Measurements from ENCODE around the gene FAM3D.

Gene FAM3D

DNA sequence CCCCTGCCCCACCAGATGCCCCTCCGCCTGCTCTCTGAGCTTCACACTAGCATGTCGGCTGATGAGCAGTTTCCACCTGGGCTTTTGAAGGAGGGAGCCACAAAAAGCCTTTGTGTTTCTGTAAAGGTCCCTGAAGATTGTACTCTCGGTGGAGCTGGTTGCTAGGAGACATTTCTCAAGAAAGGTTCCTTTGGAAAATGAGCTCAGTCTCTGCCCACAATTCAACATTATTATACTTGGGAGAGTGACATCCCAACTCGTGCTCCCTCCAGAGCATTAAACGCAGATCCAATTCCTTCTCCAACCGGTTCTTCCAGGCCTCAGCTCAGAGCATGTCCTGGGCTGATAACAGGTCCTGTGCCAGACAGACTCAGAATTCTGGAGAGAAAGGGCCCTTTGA is 62.5 kb downstream of the FAM3D start:
- peaks cover 3% of the 10 kb centered on the region for H3K4me1 ChIP-seq (ENCODE audit: control insufficient read depth, insufficient read depth, low read depth, low read length)
- no peak overlapping the region for H2BK15ac ChIP-seq (ENCODE audit: low read depth, poor library complexity, severe bottlenecking)
- no peak overlapping the region for H2AFZ ChIP-seq (ENCODE audit: low read depth, low read length)
- no peaks in the 10 kb centered on the region for H3K36me3 ChIP-seq (ENCODE audit: control insufficient read depth in 1 of 2, insufficient read depth in 2 of 2, low read depth in 1 of 2, low read length in 2 of 2)
- H3K23ac ChIP-seq (ENCODE audit: low read length in 2 of 2) = no peak overlapping the region
- H2BK120ac ChIP-seq (ENCODE audit: low read depth, low read length) = no peak overlapping the region
- no peak overlapping the region for H2BK12ac ChIP-seq (ENCODE audit: low read length in 2 of 2)
- DNase-seq = no peak
- H3K14ac ChIP-seq (ENCODE audit: low read length in 2 of 2) = no peak overlapping the region
- no peak overlapping the region for H3K18ac ChIP-seq (ENCODE audit: low read depth in 1 of 2, low read length in 2 of 2)
- WGBS = 87% methylated on average over 6 of the region's 6 CpGs
- H3K4ac ChIP-seq (ENCODE audit: low read depth in 1 of 2, low read length in 2 of 2) = no peak overlapping the region
- no peak overlapping the region for H3K4me3 ChIP-seq (ENCODE audit: insufficient read depth in 1 of 2, low read depth in 1 of 2, low read length in 2 of 2)
- H3K9ac ChIP-seq (ENCODE audit: low read length) = no peak overlapping the region
- no peak overlapping the region for H4K91ac ChIP-seq (ENCODE audit: low read length)
- H3K27ac ChIP-seq (ENCODE audit: low read length, poor library complexity, severe bottlenecking) = no peak overlapping the region
- H3K79me1 ChIP-seq (replicated peaks; ENCODE audit: low read length, poor library complexity, severe bottlenecking) = no peaks in the 10 kb centered on the region
- H3K27me3 ChIP-seq (ENCODE audit: control insufficient read depth in 1 of 2, insufficient read depth in 1 of 2, low read length in 2 of 2) = peaks cover 62 to 67% of the 10 kb centered on the region in 2 experiments
- no peak overlapping the region for H2BK5ac ChIP-seq (ENCODE audit: low read depth, low read length, poor library complexity, severe bottlenecking)
- H4K8ac ChIP-seq (ENCODE audit: low read length) = no peak overlapping the region
- no peak overlapping the region for H3K4me2 ChIP-seq (ENCODE audit: low read length, poor library complexity, severe bottlenecking)
- peaks cover 7% of the 10 kb centered on the region for H3K9me3 ChIP-seq (ENCODE audit: control insufficient read depth, low read length)
- no peak overlapping the region for H2AK5ac ChIP-seq (ENCODE audit: low read length, severe bottlenecking)

DNA sequence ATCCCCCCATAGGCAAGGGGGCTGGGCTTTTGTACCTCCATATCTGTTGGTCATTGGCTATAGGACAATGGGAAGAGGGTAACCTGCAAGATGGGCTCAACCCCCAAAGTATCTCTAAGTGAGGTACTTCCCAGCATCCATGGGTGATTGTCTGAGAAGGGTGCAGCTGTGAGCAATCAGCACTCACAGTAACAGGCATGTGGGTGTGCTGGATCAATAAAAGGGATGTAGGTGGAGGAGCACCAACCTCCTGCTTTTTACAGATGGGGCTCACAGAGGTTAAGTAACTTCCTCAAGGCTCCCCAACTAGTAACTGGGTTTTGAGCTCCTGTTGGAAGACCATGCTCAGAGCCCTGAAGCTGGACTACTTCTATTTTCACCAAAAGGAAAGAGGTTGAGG is 63.0 kb downstream of the FAM3D start:
- H2BK12ac ChIP-seq (ENCODE audit: low read length in 2 of 2) = no peak overlapping the region
- H3K18ac ChIP-seq (ENCODE audit: low read depth in 1 of 2, low read length in 2 of 2) = no peak overlapping the region
- no peak overlapping the region for H2BK15ac ChIP-seq (ENCODE audit: low read depth, poor library complexity, severe bottlenecking)
- H3K79me1 ChIP-seq (replicated peaks; ENCODE audit: low read length, poor library complexity, severe bottlenecking) = no peaks in the 10 kb centered on the region
- H3K36me3 ChIP-seq (ENCODE audit: control insufficient read depth in 1 of 2, insufficient read depth in 2 of 2, low read depth in 1 of 2, low read length in 2 of 2) = no peaks in the 10 kb centered on the region
- peaks cover 7% of the 10 kb centered on the region for H3K9me3 ChIP-seq (ENCODE audit: control insufficient read depth, low read length)
- no peak overlapping the region for H2AFZ ChIP-seq (ENCODE audit: low read depth, low read length)
- H3K27me3 ChIP-seq (ENCODE audit: control insufficient read depth in 1 of 2, insufficient read depth in 1 of 2, low read length in 2 of 2) = peaks cover 62 to 67% of the 10 kb centered on the region in 2 experiments
- peaks cover 3% of the 10 kb centered on the region for H3K4me1 ChIP-seq (ENCODE audit: control insufficient read depth, insufficient read depth, low read depth, low read length)
- H3K23ac ChIP-seq (ENCODE audit: low read length in 2 of 2) = no peak overlapping the region
- H4K91ac ChIP-seq (ENCODE audit: low read length) = no peak overlapping the region
- H3K14ac ChIP-seq (ENCODE audit: low read length in 2 of 2) = no peak overlapping the region
- no peak overlapping the region for H3K4me3 ChIP-seq (ENCODE audit: insufficient read depth in 1 of 2, low read depth in 1 of 2, low read length in 2 of 2)
- H3K4me2 ChIP-seq (ENCODE audit: low read length, poor library complexity, severe bottlenecking) = no peak overlapping the region
- no peak for DNase-seq
- H2AK5ac ChIP-seq (ENCODE audit: low read length, severe bottlenecking) = no peak overlapping the region
- no peak overlapping the region for H4K8ac ChIP-seq (ENCODE audit: low read length)
- no peak overlapping the region for H2BK120ac ChIP-seq (ENCODE audit: low read depth, low read length)
- no peak overlapping the region for H3K27ac ChIP-seq (ENCODE audit: low read length, poor library complexity, severe bottlenecking)
- no peak overlapping the region for H3K4ac ChIP-seq (ENCODE audit: low read depth in 1 of 2, low read length in 2 of 2)
- no peak overlapping the region for H3K9ac ChIP-seq (ENCODE audit: low read length)
- no peak overlapping the region for H2BK5ac ChIP-seq (ENCODE audit: low read depth, low read length, poor library complexity, severe bottlenecking)

DNA sequence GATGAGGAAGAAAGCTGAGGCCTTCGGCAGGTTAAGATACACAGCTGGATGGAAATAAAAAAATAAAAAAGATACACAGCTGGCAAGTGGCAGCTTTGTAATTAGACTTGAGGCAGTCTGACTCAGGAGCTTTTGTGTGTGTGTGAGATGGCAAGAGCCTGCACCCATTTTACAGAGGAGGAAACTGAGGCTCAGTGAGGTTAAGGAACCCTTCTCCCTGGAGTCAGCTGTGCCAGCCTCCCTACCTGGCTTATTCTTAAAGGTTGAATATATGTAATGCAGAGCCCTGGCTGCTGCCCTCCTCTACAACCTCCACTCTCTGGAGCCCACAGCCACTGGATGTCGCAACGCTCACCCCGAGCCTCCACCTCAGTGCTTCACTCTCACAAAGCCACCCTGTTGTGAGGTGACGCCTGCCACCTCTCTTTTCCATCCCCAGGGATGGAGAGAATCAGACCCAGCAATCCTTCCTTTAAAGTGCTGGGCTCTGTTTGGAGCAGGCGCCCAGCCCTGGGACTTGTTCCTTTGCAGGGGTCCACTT is 68.7 kb downstream of the FAM3D start:
- Histone ChIP-seq H3K36me3 (ENCODE audit: control insufficient read depth in 1 of 2, insufficient read depth in 2 of 2, low read depth in 1 of 2, low read length in 2 of 2) (no peaks in the 10 kb centered on the region), H3K9me3 (ENCODE audit: control insufficient read depth, low read length) (no peaks in the 10 kb centered on the region), H3K14ac (ENCODE audit: low read length in 2 of 2) (no peak overlapping the region), H2BK12ac (ENCODE audit: low read length in 2 of 2) (no peak overlapping the region), H3K27me3 (ENCODE audit: control insufficient read depth in 1 of 2, insufficient read depth in 1 of 2, low read length in 2 of 2) (peaks cover 25 to 37% of the 10 kb centered on the region in 2 experiments), H3K23ac (ENCODE audit: low read length in 2 of 2) (no peak overlapping the region), H2BK5ac (ENCODE audit: low read depth, low read length, poor library complexity, severe bottlenecking) (no peak overlapping the region), H4K91ac (ENCODE audit: low read length) (no peak overlapping the region), H3K4me3 (ENCODE audit: insufficient read depth in 1 of 2, low read depth in 1 of 2, low read length in 2 of 2) (no peak overlapping the region), H3K79me1 (replicated peaks; ENCODE audit: low read length, poor library complexity, severe bottlenecking) (no peaks in the 10 kb centered on the region), H3K18ac (ENCODE audit: low read depth in 1 of 2, low read length in 2 of 2) (no peak overlapping the region), H4K8ac (ENCODE audit: low read length) (no peak overlapping the region), H2BK15ac (ENCODE audit: low read depth, poor library complexity, severe bottlenecking) (no peak overlapping the region), H2AK5ac (ENCODE audit: low read length, severe bottlenecking) (no peak overlapping the region), H3K4me1 (ENCODE audit: control insufficient read depth, insufficient read depth, low read depth, low read length) (no peaks in the 10 kb centered on the region), H3K27ac (ENCODE audit: low read length, poor library complexity, severe bottlenecking) (no peak overlapping the region), H2BK120ac (ENCODE audit: low read depth, low read length) (no peak overlapping the region), H3K4ac (ENCODE audit: low read depth in 1 of 2, low read length in 2 of 2) (no peak overlapping the region), H3K9ac (ENCODE audit: low read length) (no peak overlapping the region), H2AFZ (ENCODE audit: low read depth, low read length) (no peak overlapping the region), H3K4me2 (ENCODE audit: low read length, poor library complexity, severe bottlenecking) (no peak overlapping the region)
- DNase-seq = no peak
- 87% methylated on average over 6 of the region's 6 CpGs for WGBS

DNA sequence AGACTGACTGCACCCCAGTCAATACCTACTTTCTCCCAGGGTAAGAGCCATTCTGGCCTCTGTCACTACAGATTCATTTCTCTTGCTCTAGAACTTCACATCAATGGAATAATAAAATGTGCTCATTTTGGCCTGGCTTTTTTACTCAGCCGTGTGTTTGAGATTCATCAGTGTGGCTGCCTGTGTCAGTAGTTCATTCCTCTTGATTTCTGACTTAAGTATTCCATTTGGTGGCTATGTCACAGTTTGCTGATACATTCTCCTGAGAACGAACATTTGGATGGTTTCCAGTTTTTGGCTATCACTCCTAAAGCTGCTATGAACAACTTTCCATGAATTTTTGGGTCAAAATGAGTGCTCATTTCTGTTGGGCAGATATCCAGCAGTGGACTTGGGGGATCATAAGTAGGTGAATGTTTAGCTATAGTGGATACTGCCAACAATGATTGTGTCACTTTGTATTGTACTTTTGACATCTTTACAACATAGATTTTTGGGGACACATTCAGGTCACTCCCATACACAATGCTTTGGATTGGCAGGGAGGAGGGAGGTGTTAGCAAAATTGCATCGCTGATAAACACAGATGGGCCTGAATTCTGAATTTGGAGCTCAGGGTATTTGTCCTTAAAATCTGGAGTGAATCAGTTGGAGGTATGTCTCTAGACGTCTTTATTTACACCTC is 69.6 kb downstream of the FAM3D start:
- WGBS = 72% methylated on average over 3 of the region's 4 CpGs
- Histone ChIP-seq H3K27ac (ENCODE audit: low read length, poor library complexity, severe bottlenecking) (no peak overlapping the region), H2AFZ (ENCODE audit: low read depth, low read length) (no peak overlapping the region), H3K4ac (ENCODE audit: low read depth in 1 of 2, low read length in 2 of 2) (no peak overlapping the region), H2AK5ac (ENCODE audit: low read length, severe bottlenecking) (no peak overlapping the region), H3K18ac (ENCODE audit: low read depth in 1 of 2, low read length in 2 of 2) (no peak overlapping the region), H3K4me2 (ENCODE audit: low read length, poor library complexity, severe bottlenecking) (no peak overlapping the region), H2BK12ac (ENCODE audit: low read length in 2 of 2) (no peak overlapping the region), H2BK120ac (ENCODE audit: low read depth, low read length) (no peak overlapping the region), H3K27me3 (ENCODE audit: control insufficient read depth in 1 of 2, insufficient read depth in 1 of 2, low read length in 2 of 2) (peaks cover 18 to 34% of the 10 kb centered on the region in 2 experiments), H3K4me3 (ENCODE audit: insufficient read depth in 1 of 2, low read depth in 1 of 2, low read length in 2 of 2) (no peak overlapping the region), H4K91ac (ENCODE audit: low read length) (no peak overlapping the region), H3K9me3 (ENCODE audit: control insufficient read depth, low read length) (no peaks in the 10 kb centered on the region), H2BK5ac (ENCODE audit: low read depth, low read length, poor library complexity, severe bottlenecking) (no peak overlapping the region), H4K8ac (ENCODE audit: low read length) (no peak overlapping the region), H2BK15ac (ENCODE audit: low read depth, poor library complexity, severe bottlenecking) (no peak overlapping the region), H3K14ac (ENCODE audit: low read length in 2 of 2) (no peak overlapping the region), H3K23ac (ENCODE audit: low read length in 2 of 2) (no peak overlapping the region), H3K79me1 (replicated peaks; ENCODE audit: low read length, poor library complexity, severe bottlenecking) (no peaks in the 10 kb centered on the region), H3K36me3 (ENCODE audit: control insufficient read depth in 1 of 2, insufficient read depth in 2 of 2, low read depth in 1 of 2, low read length in 2 of 2) (no peaks in the 10 kb centered on the region), H3K9ac (ENCODE audit: low read length) (no peak overlapping the region), H3K4me1 (ENCODE audit: control insufficient read depth, insufficient read depth, low read depth, low read length) (no peaks in the 10 kb centered on the region)
- no peak for DNase-seq

All from mesenchymal stem cell (in vitro differentiated cells and primary cell).